GM18499 (cell line): ENCODE results near the gene BANF2.
"Not testable (repeated sequence)": the region's sequence is repeated elsewhere in the genome, so short reads cannot be mapped to it uniquely, and the experiment has no call there.

Experiments
- ATAC-seq: cut with Tn5 transposase; IDR thresholded peaks from one replicate; pipeline ENCODE4 v1.9.1; 2021; ENCODE audit warnings: moderate number of reproducible peaks; ENCODE audit not compliant: insufficient read depth, unreplicated experiment

Gene BANF2

DNA sequence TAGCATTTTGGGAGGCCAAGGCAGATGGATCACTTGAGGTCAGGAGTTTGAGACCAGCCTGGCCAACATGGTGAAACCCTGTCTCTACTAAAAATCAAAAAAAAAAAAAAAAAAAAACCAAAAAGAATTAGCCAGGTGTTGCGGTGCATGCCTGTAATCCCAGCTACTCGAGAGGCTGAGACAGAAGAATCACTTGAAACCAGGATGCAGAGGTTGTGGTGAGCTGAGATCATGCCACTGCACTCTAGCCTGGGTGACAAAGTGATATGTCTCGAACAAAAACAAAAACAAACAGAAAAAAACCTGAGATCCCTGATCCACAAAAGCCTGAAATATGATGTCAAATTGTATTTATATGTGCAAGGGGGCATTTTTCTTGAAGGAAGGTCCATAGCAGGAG, 8.2 kb downstream of the BANF2 start:
- ATAC-seq, result not testable (repeated sequence)

DNA sequence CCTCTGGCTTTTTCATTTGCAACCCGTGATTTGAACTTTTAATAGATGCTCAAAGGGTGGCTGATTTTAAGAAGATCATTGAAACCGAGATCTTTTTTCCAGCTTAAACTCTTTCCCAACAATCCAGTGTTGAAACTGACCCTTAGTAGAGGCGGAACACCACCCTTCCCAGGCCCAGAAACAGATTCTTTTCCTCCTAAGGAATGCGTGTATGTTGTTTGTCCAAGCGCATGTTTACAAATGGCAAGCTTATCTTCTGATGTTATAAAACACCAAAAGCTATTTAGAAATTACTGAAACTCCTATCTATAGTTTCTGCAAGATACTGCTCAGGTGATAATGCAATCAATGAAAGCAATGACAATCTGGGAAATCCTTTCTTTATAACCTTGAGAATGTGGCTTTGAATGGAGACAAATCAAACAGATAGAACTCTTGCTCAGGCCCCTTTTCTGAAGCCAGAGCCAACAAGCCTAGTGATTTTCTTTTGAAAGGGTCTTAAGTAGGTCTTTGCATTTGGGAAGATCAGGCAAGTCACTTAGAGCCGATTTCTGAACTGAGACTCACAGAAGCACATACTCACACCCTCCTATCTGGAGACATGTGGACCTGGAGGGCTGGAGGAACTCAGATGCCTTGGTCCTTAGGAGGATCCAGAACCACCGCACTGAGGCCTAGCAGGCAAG, 9.1 kb downstream of the BANF2 start:
- ATAC-seq, result no peak

DNA sequence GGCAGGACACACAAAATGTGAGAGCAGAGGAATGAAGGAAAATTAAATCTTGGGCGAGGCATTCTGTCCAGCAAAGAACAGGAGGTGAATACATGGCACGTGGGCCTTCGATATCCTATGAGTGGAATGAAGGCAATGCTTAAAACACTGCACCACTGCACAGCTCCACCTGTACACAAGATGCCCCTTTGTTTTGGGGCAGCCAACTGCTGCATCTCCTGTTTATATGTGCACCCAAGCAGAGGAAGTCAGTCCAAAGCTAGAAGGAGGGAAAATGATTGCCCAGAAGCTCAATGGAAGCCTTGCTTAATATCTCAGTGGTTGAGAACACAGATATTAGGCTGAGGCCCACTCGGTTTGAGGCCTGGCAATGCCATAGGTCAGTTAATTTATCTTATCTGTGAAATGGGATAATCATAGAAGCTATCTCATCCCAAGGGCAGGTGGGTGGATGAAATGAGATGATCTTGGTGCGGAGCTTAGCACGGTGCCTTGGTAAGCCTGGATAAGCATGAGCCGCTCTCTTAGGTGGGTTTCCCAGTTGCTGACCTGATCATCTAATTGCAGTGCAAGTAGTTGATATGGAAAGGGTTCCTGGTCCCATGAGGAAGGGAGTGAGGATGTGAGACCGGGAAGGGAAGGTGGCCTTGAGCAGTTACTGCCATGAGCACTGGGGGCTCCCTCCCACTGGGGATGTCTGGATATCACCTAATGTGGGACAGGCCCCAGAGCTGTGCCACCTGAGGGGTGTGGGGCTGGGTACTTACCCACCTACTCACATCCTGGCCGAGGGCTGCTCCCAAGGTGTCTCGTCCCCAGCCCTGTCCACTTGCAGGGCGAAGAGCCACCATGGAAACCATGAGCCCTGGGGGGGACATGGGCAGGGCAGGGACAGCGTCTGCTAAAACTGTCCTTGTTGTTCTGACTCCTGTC, 9.9 kb downstream of the BANF2 start:
- no peak for ATAC-seq

DNA sequence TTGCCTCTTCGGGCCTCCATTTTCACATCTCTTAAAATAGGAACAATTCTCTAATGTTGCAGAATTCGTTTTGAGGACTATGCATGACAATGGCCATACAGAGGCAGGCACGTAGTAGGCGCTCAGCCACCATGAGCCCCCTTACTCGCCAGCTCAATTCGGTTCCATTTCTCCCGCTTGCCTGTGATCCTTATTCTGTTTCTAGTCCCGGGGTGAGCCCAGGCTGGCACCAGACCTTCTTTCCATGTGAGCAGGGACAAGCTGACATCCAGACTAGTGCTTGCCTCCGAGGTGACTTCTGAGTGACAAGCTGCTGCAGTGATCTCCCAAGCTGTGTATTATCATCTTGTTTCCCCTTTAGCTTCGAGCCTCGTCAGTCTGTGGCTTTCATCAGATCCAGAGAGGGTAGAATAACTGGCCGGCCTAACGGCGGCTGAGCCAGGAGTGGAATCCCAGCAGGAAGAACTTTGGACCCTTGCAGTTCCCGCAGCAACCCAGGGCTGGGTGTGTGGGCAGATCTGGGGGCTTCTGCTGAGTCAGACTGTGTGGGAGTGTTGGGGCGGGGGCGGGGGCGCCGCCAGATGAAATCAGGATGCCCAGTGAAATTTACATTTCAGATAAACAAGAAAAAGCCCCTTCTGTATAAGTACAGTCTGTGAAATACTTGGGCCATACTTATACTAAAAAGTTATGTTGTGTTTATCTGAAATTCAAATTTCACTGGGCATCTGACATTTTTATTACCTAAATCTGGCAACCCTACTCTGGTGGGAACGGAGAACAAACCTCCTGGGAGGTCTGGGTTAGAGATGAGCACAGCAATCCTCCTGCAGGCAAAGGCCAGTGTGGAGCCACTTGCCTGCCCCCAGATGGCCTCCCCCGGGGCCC, 10.9 kb downstream of the BANF2 start:
- ATAC-seq, result no peak

DNA sequence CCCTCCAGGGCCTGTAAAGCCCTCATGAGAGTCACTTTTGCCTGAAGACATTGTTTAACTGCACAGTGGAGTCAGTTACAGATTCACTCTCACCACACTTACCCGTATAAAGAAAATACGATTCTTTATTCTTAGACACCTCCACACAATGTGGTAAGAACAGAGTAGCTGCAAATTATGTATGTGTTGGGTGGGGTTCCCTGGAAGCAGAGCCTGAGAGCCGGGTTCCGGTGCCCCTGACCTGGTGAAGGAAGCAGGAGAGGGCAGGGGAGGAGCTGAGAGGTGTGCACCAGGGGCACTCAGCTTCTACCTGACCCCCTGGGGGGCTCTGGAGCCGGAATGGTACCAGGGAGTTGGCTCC, 11.5 kb downstream of the BANF2 start:
- no peak for ATAC-seq

DNA sequence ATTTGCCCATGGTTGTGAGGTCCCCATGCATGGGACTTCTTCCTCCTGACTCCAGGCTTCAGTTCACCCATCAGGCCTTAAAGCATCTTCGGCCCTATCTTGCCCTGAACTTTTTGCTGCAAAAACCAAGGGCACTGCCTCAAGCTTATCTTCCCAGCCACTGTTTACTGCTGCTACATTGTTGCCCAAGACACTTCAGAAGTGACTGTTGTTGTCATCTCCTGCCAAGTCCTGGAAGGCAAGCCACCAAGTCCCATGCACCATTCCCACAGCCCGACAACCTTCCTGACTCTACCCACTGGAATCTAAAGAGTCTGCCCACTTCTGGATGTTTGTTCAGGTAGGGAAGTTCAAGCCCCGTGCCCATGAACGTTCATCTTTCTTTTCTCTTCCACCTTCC, 12.4 kb downstream of the BANF2 start:
- ATAC-seq, result no peak

DNA sequence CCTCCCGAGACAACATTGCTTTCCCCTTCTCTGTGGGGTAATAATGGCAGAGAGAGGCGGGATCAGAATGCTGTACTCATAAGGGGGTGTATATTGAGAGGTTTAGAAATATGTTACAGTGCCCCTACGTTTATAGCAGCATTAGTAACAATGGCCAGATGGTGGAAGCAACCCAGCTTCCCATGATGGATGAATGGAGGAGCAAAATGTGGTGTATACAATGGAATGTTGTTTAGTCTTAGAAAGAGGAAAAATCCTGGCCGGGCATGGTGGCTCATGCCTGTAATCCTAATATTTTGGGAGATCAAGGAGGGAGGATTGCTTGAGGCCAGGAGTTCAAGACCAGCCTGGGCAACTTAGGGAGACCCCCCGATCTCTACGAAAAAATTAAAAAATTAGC, 12.9 kb downstream of the BANF2 start:
- ATAC-seq, result no peak

DNA sequence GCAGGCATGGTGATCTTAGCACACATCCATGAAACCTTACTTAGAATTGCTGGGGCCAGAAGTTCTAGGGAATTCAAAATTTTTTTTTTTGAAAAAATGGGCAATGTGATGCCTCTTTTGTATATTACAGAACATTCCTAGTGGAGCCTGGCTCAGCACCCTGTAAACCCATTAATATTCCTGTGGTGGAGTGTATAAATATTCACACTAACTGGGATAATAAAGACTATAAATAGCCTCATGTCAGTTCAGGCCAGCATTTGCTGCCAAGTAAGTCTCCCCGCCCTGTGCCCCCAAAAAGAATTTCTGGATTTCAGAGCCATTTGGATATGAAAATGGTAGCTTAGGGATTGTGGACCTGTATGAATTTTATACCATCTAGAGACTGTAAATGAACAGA, 14.8 kb downstream of the BANF2 start:
- no peak for ATAC-seq

DNA sequence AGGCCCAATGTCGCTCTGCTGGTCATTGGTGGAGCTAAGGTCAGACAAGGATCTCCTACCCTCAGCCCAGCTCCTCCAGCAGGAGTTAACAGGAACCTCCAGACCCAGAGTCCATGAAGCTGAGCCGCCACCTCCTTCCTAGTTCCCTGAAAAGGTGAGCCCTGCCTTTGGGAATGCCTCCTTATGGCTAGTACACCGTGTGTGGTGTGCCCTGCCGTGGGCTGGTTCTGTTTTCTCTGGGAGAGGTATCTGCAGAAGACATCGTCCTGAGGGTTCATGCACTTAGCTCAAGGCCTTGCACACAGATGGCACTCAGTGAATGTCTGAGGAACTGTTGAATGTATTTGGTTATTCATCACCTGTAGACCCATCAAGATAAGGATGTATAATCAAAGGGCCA, 15.3 kb downstream of the BANF2 start:
- no peak for ATAC-seq

DNA sequence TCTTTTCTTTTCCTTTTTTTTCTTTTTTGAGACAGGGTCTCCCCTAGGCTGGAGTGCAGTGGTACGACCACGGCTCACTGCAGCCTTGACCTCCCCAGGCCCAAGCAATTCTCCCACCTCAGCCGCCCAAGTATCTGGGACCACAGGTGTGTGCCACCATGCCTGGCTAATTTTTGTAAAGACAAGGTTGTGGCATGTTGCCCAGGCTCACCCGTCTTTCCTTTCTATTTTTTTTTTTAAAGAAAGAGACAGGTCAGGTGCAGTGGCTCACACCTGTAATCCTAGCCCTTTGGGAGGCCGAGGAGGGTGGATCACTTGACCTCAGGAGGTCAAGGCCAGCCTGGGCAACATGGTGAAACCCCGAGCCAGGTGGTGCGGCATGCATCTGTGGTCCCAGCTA, 16.6 kb downstream of the BANF2 start:
- ATAC-seq, result no peak

DNA sequence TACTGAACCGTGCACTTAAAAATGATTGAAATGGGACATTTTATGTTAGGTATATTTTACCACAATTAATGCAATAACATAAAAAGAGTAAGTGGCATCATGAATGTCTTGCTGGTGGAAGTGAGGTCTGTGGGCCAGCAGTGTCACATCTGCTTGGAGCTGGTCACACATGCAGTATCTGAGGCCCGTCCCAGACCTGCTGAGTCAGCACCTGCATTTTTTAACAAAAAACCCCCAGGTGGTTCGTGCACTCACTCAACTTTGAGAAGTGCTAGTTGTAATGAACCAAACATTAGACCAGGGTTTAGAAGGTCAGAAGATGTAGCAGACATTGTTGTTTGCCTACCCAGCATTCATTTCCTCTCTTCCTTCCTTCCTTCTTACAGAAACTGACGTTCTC, 21.0 kb downstream of the BANF2 start:
- no peak for ATAC-seq

DNA sequence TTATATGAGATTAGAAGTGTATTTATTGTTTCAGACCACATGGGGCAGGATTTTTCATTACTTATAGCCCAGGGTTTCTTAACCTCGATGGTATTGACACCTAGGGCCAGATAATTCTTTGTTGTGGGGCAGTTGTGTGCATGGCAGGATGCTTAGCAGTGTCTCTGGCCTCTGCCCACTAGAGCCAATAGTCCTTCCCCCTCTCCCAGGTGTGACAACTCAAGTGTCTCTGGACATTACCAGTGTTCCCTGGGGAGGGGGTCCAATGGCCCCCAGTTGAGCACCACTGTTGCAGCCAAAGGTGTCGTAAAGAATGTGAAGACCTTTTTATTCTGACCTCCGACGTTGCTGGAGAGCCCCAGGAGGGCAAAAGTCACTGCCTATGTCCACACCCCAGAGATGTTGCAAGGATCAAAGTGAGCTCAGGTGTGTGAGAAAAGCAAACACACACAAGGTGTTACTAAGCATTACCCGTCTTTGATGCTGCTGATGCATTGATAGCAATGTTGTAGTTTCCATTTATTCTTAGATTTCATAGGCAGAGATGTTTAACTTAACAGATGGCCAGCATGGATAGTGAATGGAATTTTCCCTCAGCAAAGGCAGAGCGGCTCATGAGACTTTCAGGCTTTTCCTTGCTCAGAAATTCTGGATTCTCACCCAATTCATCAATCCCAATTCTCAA, 22.2 kb downstream of the BANF2 start:
- no peak for ATAC-seq

DNA sequence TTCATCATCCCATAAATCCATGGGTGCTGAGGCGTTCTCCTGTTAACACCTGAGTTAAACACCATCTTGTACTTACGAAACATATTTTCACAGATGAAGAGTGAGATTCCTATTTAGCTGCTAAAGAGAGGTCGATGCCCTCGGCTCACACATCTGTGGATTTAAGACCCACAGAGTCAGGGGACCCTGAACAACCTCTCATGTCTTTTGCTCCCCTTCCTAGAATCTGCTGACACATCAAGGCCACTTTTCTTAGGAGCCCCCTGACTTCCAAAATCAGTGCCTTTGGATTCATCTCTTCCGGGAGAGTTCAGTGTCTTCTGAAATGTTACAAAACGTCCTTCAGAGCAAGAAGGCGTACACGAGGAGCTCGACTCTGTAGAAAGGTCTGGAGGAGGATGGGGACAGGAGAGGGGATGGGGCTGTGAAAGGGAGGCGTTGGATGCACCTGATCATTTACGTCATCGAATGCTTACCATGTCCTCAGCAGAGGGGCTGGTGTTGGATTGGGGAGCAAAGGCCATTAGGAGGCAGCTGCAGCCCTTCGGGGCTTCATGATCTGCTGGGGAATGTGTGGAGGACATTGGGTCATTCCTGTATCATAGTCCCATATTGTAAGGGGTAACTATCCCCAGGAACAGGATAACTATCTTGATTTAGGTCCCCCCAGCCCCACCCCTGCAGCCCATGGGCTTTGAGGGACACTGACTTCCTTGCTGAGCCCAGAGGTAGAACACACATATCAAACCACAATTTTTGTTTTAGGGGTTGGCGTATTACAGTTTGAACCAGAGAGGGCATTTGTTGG, 22.9 kb downstream of the BANF2 start:
- ATAC-seq, result no peak

DNA sequence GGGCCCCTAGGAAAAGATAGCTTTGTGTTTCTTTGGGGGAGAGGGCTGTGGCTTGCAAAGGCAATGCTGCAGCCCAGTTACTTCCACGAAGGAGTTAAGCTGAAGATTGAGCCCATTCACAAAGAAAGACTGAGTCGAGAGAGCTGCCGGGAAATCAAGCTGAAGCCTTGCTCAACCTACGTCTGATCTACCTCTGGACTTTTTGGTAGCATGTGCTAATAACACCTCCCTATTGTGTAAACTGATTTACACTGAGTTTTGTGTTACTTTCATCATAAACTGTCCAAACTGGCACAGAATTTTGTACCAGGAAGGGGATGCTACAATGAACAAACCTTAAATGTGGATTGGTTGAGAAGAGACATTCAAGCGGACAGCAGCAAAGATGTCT, 23.5 kb downstream of the BANF2 start:
- no peak for ATAC-seq

DNA sequence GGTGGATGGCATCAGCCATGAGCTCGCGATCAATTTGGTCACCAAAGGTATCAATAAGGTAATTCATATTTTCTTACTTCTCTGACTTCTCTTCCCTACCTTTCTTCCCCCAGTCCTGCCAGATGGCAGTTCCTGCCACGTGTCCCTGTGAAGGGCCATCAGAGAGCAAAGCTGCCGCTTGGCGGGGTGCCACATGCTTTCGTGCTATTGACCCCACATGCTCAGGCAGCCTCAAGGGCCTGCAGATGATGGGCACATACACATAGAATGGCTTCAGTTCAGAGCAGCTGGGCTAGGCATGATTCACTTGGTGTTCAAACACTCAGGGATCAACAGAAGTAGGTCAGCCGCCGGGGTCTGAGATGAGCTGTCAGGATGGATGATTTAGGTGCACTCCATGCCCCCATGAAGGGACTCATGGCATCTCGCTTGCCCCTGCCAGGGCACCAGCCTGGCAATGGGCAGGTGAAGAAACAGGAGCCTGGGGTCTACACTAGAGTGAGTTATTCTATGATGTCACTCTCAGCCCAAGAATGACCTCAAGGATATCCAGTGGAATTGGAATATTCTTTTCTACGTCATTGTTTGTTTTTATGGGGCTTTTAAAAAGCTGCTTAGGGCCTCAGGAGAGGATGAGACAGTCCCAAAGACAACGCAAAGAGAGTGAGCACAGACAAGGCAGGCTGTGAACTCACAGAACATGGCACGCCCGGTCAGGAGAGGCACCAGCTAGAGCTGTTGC, 25.5 kb downstream of the BANF2 start:
- ATAC-seq, result no peak

DNA sequence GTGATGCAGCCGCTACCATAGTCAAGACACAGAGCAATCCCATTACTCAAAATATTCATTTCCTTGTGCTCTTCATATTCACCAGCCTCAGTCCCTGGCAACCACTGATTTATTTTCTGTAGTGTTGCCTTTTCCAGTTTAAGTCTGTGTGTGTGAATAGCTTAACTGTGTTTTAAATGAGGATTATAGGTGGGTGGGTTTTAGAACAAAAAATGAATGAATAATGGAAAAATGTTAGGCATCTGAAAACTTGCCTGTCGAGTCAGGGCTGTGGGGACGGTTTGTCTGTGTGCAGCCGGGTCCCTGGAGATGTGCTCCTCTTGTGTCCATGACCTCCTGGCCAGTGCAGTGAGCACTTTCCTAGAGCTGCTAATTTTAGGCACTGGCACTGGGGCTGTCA, 27.1 kb downstream of the BANF2 start:
- ATAC-seq, result no peak

DNA sequence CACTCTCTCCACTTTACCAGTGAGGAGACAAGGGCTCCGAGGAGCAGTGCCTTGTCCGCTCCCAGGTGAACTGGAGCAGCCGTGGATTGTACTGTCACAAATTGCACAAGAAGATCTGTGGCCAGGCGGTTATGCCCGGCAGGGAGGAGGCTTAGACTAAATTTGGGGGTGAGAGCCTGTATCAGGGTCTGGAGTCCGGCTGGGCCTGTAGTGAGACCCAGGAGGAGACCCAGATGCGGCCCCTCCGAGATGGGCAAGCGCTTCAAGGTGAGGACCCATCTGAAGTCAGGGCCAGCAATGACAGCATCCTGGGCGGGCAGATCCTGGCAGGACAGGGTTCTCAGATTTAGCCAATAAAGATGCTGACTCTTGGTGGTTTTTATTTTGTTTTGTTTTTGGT, 27.6 kb downstream of the BANF2 start:
- ATAC-seq, result no peak

DNA sequence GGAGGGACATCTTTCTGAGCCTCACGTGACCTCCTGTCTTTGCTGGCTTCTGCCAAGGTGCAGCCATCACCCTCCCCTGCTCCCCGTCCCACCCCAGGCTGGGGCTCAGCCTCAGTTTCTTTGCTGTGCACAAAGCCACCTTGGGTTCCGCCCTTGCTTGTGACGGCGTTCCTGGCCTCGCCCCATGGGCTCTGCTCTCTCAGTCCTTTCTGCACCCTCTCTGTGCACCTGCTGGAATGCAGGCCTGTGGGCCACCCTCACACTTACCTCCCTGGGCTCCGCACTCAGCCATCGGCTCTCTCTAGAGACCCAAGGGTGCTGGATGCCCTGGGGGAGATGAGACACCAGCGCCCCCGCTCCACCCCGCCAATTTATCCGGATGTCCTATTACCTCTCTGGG, 28.3 kb downstream of the BANF2 start:
- ATAC-seq, result no peak

DNA sequence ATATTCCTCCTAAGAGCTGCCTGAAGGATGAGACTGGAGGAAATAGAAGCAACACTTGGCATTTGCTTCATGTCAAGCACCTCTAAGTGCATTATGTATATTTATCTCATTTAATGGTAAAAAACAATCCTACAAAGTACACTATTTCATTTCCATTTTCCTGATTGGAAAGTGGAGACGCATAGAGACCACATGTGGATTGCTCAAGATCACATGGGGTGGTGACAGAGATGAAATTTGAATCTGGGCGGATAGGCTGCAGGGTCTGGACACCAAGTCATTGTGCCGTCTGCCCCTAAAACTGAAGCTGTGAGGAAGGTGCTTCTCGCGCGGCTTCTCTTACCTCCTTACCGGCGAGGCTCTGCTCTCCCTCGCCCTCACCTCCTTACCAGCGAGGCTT, 30.3 kb downstream of the BANF2 start:
- no peak for ATAC-seq
